GM12891 (cell line): Measurements from ENCODE around the gene IL17A. TPM values are rescaled to one million over a fixed set of nuclear protein-coding genes. Genes with fewer than 3 reads are reported as not detected.

Experiments
- DNase-seq: peaks from one replicate; pipeline ENCODE4 v3.0.0; 2011; ENCODE audit warnings: low spot score; ENCODE audit not compliant: insufficient read length
- FAIRE-seq: peaks from 2 replicates; lab custom pipeline; 2011; peaks lifted over from hg19 to GRCh38; lab: Jason Lieb, UNC
- PAX5 ChIP-seq: IDR thresholded peaks from 2 replicates; pipeline ENCODE4 v1.6.1; 2011; ENCODE audit warnings: low read length, moderate library complexity, mild to moderate bottlenecking; ENCODE audit not compliant: insufficient read depth, severe bottlenecking
- POLR2A ChIP-seq: IDR thresholded peaks from 2 replicates; pipeline ENCODE4 v1.6.1; 2011; ENCODE audit warnings: low read depth, low read length, control low read depth
- POLR2AphosphoS5 ChIP-seq: IDR thresholded peaks from 2 replicates; pipeline ENCODE4 v1.6.1; 2011; ENCODE audit warnings: low read depth, low read length, control low read depth
- POU2F2 ChIP-seq: IDR thresholded peaks from 2 replicates; pipeline ENCODE4 v1.6.1; 2011; ENCODE audit warnings: low read depth, mild to moderate bottlenecking, control low read depth, low read length, moderate library complexity
- SPI1 ChIP-seq: IDR thresholded peaks from 2 replicates; pipeline ENCODE4 v1.6.1; 2011; ENCODE audit warnings: low read depth, low read length, control low read depth
- TAF1 ChIP-seq: IDR thresholded peaks from 2 replicates; pipeline ENCODE4 v1.6.1; 2011; ENCODE audit warnings: low read depth, low read length, control low read depth
- polyA plus RNA-seq: library from polyadenylated mRNA; unstranded; fragments of >200 nt; gene quantifications from one replicate; pipeline ENCODE4 v1.2.1, GENCODE V29; 2012; ENCODE audit warnings: low read depth, missing spikeins, inconsistent platforms; ENCODE audit not compliant: missing spikeins

IL17A gene
- polyA plus RNA-seq, result not detected

DNA sequence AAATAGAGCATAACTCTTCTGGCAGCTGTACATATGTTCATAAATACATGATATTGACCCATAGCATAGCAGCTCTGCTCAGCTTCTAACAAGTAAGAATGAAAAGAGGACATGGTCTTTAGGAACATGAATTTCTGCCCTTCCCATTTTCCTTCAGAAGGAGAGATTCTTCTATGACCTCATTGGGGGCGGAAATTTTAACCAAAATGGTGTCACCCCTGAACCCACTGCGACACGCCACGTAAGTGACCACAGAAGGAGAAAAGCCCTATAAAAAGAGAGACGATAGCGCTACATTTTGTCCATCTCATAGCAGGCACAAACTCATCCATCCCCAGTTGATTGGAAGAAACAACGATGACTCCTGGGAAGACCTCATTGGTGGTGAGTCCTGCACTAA, at the start of gene IL17A:
Gene IL17A, plus strand, starts transcription at position 301 of the 400 bp plus-strand sequence. Its CDS starts 57 bp downstream, at position 358.
- DNase-seq, result no peak
- no peak for TF ChIP-seq PAX5

DNA sequence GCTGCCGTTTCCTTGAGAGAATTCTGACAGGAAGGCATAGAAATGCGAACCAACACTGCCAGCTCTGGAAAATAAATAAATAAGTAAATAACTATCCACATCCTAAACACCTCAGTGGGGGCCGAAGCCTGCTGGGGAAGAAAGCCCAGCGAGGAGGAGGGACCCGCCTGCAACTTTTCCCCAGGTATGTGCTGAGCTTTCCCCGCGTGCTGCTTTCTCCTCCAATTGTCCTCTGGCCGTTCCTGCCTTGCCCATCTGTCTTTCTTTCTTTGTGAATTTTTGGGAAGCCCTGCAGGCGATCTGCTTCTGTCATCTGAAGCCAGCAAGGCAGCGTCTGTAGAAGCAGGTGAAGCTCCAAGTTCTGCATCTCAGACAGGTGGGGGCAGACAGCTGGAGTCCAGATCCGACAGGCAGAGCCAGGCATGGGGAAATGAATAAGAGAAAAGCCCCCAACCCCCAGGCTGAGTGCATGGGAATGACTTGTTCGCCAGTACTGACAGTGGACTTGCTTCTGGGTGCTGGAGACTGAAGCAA, 49.2 kb upstream of the IL17A start:
- TF ChIP-seq PAX5 (no peak), POLR2A (no peak), POLR2AphosphoS5 (no peak)
- no peak for FAIRE-seq
- no peak for DNase-seq

More for the DNA sequence above, at the start of gene IL17A:
- peak; percentile 82 for FAIRE-seq

GRCh38 chr6:52138284-52138683, 47.9 kb upstream of the IL17A start:
- DNase-seq (no peak), FAIRE-seq (no peak)
- no peak for TF ChIP-seq PAX5
- TF ChIP-seq SPI1, result no peak
- no peak for TF ChIP-seq TAF1
- TF ChIP-seq POU2F2, result no peak
- no peak for TF ChIP-seq POLR2AphosphoS5
- TF ChIP-seq POLR2A, result no peak

DNA sequence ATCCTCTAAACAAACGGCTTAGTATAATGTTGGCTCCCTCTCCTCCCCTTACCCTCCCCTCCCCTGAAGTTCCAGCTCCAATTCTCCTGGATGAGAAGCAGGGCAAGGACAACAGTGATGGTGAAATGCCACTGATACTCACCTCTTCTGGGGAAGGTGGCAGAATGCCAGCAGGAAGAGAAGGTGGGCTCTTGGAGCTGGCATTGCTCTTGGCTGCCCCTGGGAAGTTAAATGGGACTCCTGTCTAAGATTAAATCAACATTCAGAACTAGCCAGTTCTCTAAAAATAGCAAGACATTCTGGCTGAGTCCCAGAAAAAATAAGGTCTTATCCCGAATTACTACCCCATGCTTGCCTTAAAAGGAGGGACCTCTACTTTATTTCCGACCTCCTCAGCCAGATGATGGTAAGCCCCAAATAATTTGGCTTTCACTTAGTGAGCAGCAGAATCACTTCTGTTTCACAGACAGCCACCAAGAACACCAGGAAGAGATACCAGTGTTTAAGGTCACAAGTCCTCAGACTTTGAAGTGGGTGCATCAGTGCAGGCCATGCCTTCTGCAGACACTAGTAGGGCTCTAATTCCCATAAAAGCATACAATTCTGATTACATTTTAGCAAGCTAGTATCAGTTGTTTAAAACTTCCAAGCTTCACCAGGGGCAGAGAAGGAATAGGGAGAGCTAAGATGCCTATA, 46.0 kb upstream of the IL17A start:
- DNase-seq, result no peak
- TF ChIP-seq POLR2A, result no peak
- FAIRE-seq, result no peak

GRCh38 chr6:52141596-52141995, 44.6 kb upstream of the IL17A start:
- TF ChIP-seq POLR2AphosphoS5, result no peak
- TF ChIP-seq PAX5, result no peak
- no peak for TF ChIP-seq POU2F2
- TF ChIP-seq SPI1, result no peak
- TF ChIP-seq TAF1, result no peak
- TF ChIP-seq POLR2A, result no peak
- DNase-seq (no peak), FAIRE-seq (no peak)

DNA sequence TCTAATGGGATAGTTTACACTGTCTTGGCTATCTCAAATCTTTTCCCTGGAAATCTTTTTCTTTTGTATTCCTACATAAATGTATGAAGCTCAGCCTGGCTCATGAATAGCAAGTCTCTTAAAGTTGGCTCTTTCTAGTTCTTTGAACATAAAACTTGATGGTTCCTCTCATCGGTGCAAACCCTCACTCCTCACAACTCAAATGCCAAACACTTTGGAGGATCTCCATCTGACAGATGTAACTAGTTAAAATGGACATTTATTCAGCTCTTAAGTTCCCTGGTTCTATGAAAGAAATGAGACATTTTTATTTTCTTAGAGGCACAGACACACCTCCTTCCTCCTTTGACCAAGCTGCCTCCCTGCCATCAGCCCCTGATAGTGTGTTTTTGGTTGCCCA, 43.6 kb upstream of the IL17A start:
- no peak for DNase-seq
- FAIRE-seq, result no peak

DNA sequence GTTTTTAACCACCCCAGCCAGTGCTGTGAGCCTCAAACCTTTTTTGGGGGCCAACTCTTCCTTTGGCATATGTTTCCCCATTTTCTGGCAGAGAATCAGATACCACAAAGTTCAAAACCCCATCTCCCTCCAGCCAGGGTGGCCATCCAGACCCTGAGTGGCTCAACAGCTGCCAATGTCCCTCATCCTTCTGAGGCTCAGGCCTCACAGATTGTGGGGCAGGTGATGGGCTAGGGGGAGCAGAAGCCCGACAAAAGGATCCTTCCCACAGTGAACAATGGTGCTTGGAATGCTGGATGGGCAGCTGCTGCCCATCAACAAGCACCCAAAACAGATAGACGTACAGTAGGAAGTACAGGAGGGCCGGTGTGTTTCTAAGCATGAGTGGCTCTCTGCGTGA, 42.6 kb upstream of the IL17A start:
- FAIRE-seq, result no peak
- no peak for TF ChIP-seq SPI1
- TF ChIP-seq POLR2A, result no peak
- DNase-seq, result no peak

More for the DNA sequence above, 43.6 kb upstream of the IL17A start:
- no peak for TF ChIP-seq POLR2A
- TF ChIP-seq SPI1, result no peak
- no peak for TF ChIP-seq TAF1
- TF ChIP-seq POU2F2, result no peak
- TF ChIP-seq PAX5, result no peak
- TF ChIP-seq POLR2AphosphoS5, result no peak

DNA sequence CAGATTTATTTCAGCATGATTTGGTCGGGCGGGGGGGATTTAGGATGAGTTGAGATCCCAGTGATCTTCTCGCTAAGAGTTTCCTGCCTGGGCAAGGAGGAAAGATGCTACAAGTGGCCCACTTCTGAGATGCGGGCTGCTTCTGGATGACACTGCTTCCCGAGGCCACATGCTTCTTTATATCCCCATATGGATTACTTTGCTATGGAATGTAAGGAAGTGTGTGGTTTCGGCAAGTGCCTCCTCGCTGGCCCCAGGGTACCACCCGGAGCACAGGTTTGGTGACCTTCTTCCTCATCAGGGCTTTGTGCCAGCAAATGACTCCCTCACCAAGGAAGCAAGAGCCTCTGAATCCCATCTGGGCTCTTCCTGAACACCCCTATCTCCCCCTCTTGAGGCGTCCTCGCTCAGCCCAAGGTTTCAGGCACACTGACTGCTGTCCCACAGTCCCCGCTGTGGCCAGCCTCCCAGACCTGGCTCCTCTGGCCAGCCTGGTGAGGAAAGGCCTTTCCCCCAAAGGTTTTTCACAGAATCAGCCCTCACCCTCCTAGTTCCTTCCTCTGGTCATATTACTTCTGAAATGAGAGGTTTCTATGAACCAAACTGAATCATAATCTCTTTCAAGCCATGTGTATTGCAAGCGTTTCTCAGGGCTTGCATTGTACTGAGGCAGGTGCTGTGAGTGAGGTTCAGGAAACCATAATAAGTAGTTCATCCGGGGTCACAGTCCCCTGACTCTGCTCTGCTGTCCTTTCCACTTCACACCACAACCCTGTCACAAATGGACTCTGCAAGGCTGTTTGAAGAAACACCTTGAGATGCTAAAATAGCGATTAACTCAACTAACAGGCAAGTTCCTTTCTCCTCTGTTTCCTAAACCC, 41.7 kb upstream of the IL17A start:
- FAIRE-seq (no peak), DNase-seq (no peak)
- TF ChIP-seq POLR2A (no peak), POLR2AphosphoS5 (no peak), PAX5 (no peak), TAF1 (no peak), SPI1 (no peak), POU2F2 (no peak)

DNA sequence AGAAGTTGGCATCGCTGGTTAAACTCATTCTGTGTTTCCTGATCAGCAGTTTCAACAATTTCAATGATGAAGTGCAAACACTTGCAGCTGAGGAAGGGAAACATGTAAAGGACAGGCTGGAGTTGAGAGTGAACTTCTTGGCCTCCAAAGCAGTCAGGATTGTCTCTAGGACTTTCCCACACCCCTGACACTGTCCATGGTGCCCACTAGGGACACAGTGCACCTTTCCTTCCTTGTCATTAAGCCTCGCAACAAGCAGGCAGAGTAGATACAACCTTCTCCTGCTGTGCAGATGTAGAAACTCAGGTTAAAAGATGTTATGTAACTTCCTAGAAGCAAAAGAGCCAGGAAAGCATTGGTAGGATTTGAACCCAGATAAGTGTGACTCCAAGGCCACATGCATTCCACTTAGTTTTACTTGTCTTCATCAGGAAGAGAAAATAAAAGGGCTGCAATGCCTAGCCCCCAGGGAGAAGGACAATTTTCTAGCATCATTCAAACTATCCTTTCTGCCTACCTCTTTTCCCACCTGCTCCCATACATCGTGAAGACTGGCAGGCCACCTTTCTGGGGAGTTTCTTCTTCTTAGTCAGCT, 39.2 kb upstream of the IL17A start:
- DNase-seq, result no peak
- TF ChIP-seq PAX5 (no peak), TAF1 (no peak), POU2F2 (no peak), SPI1 (no peak), POLR2AphosphoS5 (no peak), POLR2A (no peak)
- no peak for FAIRE-seq

DNA sequence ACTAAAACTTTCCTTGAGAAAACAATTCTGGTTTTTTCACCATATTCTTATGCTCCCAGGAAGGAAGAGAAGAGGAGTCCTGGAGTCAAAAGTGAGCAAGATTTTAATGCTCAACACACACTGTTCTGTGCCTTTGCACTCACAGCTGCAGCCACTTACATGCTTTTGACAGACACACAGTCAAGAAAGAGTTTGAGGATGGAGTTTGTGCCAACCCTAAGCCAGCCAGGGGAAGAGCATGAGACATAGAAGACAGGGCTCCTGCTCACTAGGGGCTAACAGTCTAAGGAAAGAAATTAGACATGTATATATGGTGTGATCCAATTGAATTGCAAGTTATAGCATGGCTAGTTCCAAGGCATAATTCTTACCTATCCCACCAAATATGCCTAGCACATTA, 37.1 kb upstream of the IL17A start:
- FAIRE-seq (no peak), DNase-seq (no peak)
- TF ChIP-seq POLR2AphosphoS5 (no peak), POU2F2 (no peak), SPI1 (no peak), TAF1 (no peak), POLR2A (no peak), PAX5 (no peak)
